IMR-90 (cell line): ENCODE data around the gene POU4F1. TPM values are rescaled to one million over a fixed set of nuclear protein-coding genes. Genes with fewer than 3 reads are reported as not detected.

Experiments
- ATAC-seq: fragments of 200-7000 bp; cut with Tn5 transposase; 2 replicates; pipeline ENCODE4 v1.9.1; 2020; ENCODE audit warnings: low read depth, mild to moderate bottlenecking, moderate library complexity
- BruUV-seq: library from RNA; stranded (reverse); fragments of 400-500 nt; replicated peaks from 2 replicates; lab custom pipeline; 2021; lab: Mats Ljungman, UMichigan
- CTCF ChIA-PET: fragments of 300-600 bp; formaldehyde crosslinking; extraction: SDS; loops from one replicate; lab custom pipeline; 2021; ENCODE audit warnings: antibody characterized with exemption; lab: Yijun Ruan, JAX
- POLR2A ChIA-PET: fragments of 300-600 bp; sonication (Branson Sonifier 250); formaldehyde crosslinking; loops from one replicate; lab custom pipeline; 2022; ENCODE audit warnings: antibody characterized with exemption; ENCODE audit not compliant: unreplicated experiment; lab: Charles Lee
- DNase-seq: peaks from one replicate; pipeline ENCODE4 v3.0.0; 2013
- H2AFZ ChIP-seq: replicated peaks from 2 replicates; pipeline ENCODE3; 2013; ENCODE audit warnings: low read length, mild to moderate bottlenecking; ENCODE audit not compliant: poor library complexity
- H2AK5ac ChIP-seq: 2 replicates; pipeline ENCODE4 v1.6.1; 2013; ENCODE audit warnings: low read depth, low read length, inconsistent platforms
- H2AK9ac ChIP-seq: replicated peaks from 2 replicates; pipeline ENCODE3; 2013; ENCODE audit warnings: mild to moderate bottlenecking, low read depth, low read length, moderate library complexity; ENCODE audit not compliant: poor library complexity
- H2BK120ac ChIP-seq: 2 replicates; pipeline ENCODE4 v1.6.1; 2013; ENCODE audit warnings: low read depth, low read length, inconsistent platforms
- H2BK15ac ChIP-seq: 3 replicates; pipeline ENCODE4 v1.6.1; 2013; ENCODE audit warnings: low read depth, low read length, inconsistent platforms
- H2BK20ac ChIP-seq: 2 replicates; pipeline ENCODE4 v1.6.1; 2013; ENCODE audit warnings: low read depth, mild to moderate bottlenecking, inconsistent platforms, low read length, moderate library complexity
- H2BK5ac ChIP-seq: 2 replicates; pipeline ENCODE4 v1.6.1; 2013; ENCODE audit warnings: mild to moderate bottlenecking, low read depth, low read length, inconsistent platforms; ENCODE audit not compliant: poor library complexity, severe bottlenecking
- H3K14ac ChIP-seq: replicated peaks from 2 replicates; pipeline ENCODE4 v1.6.1; 2013; ENCODE audit warnings: low read depth, low read length, inconsistent platforms
- H3K18ac ChIP-seq: 2 replicates; pipeline ENCODE4 v1.6.1; 2013; ENCODE audit warnings: low read depth, low read length, control low read depth
- H3K23ac ChIP-seq: 2 replicates; pipeline ENCODE4 v1.6.1; 2013; ENCODE audit warnings: low read depth, low read length, inconsistent platforms
- H3K27ac ChIP-seq: 2 replicates; pipeline ENCODE4 v1.5.1; 2013; ENCODE audit warnings: mild to moderate bottlenecking, control low read depth, low read length; ENCODE audit not compliant: insufficient read depth
- H3K27me3 ChIP-seq: 2 replicates; pipeline ENCODE4 v1.6.1; 2013; ENCODE audit warnings: low read length; ENCODE audit not compliant: control insufficient read depth, insufficient read depth
- H3K36me3 ChIP-seq: 2 replicates; pipeline ENCODE4 v1.6.1; 2013; ENCODE audit warnings: low read length, mixed read lengths; ENCODE audit not compliant: control insufficient read depth, insufficient read depth
- H3K4ac ChIP-seq: 2 replicates; pipeline ENCODE4 v1.6.1; 2013; ENCODE audit warnings: low read depth, low read length, inconsistent platforms
- H3K4me1 ChIP-seq: 2 replicates; pipeline ENCODE4 v1.6.1; 2013; ENCODE audit warnings: low read length, mixed read lengths; ENCODE audit not compliant: control insufficient read depth, insufficient read depth
- H3K4me2 ChIP-seq: 2 replicates; pipeline ENCODE4 v1.6.1; 2013; ENCODE audit warnings: low read depth, mild to moderate bottlenecking, control low read depth, low read length, moderate library complexity
- H3K4me3 ChIP-seq: 2 replicates; pipeline ENCODE4 v1.5.1; 2013; ENCODE audit warnings: low read depth, mild to moderate bottlenecking, control low read depth, low read length, moderate library complexity; ENCODE audit not compliant: insufficient read depth
- H3K56ac ChIP-seq: 2 replicates; pipeline ENCODE4 v1.6.1; 2013; ENCODE audit warnings: low read length, inconsistent platforms; ENCODE audit not compliant: insufficient read depth; ENCODE audit errors: extremely low read depth
- H3K79me1 ChIP-seq, 2 experiments: 2 replicates each; pipeline ENCODE4 v1.6.1; 2013; ENCODE audit warnings: low read length in 2 of 2, inconsistent platforms in 1 of 2, low read depth in 1 of 2
- H3K9ac ChIP-seq: 2 replicates; pipeline ENCODE4 v1.6.1; 2013; ENCODE audit warnings: low read depth, low read length, control low read depth
- H3K9me1 ChIP-seq: 2 replicates; pipeline ENCODE4 v1.6.1; 2013; ENCODE audit warnings: low read length, inconsistent platforms; ENCODE audit not compliant: insufficient read depth
- H3K9me3 ChIP-seq: 2 replicates; pipeline ENCODE4 v1.6.1; 2013; ENCODE audit warnings: low read length; ENCODE audit not compliant: control insufficient read depth, insufficient read depth
- H4K20me1 ChIP-seq: 2 replicates; pipeline ENCODE4 v1.6.1; 2013; ENCODE audit warnings: low read length, inconsistent platforms; ENCODE audit not compliant: insufficient read depth
- H4K5ac ChIP-seq: 2 replicates; pipeline ENCODE4 v1.6.1; 2013; ENCODE audit warnings: mild to moderate bottlenecking, low read depth, low read length, control low read depth
- H4K8ac ChIP-seq, 2 experiments: 2 replicates each; pipeline ENCODE4 v1.6.1; 2013; ENCODE audit warnings: low read depth in 2 of 2, low read length in 2 of 2, control low read depth in 1 of 2, inconsistent platforms in 1 of 2
- H4K91ac ChIP-seq: 2 replicates; pipeline ENCODE4 v1.6.1; 2013; ENCODE audit warnings: low read depth, low read length, inconsistent platforms; ENCODE audit not compliant: insufficient read depth
- BHLHE40 ChIP-seq: fragments of 150-350 bp; IDR thresholded peaks from 2 replicates; pipeline ENCODE4 v1.6.1; 2016; ENCODE audit warnings: mild to moderate bottlenecking, low read depth, low read length
- CEBPB ChIP-seq: IDR thresholded peaks from 2 replicates; pipeline ENCODE4 v1.6.1; 2012; ENCODE audit warnings: low read depth, low read length, improper control_type of control experiment
- CHD1 ChIP-seq: IDR thresholded peaks from 2 replicates; pipeline ENCODE4 v1.6.1; 2012; ENCODE audit warnings: low read depth, low read length, improper control_type of control experiment
- FOS ChIP-seq: fragments of 150-350 bp; IDR thresholded peaks from 2 replicates; pipeline ENCODE4 v1.6.1; 2016; ENCODE audit warnings: low read depth, low read length
- MAFK ChIP-seq: IDR thresholded peaks from 2 replicates; pipeline ENCODE4 v1.6.1; 2012; ENCODE audit warnings: low read depth, low read length, improper control_type of control experiment
- MAZ ChIP-seq: IDR thresholded peaks from 2 replicates; pipeline ENCODE4 v1.6.1; 2012; ENCODE audit warnings: low read depth, mild to moderate bottlenecking, low read length, improper control_type of control experiment, moderate library complexity, borderline replicate concordance
- MXI1 ChIP-seq: IDR thresholded peaks from 2 replicates; pipeline ENCODE4 v1.6.1; 2012; ENCODE audit warnings: low read depth, mild to moderate bottlenecking, low read length, moderate library complexity, borderline replicate concordance
- NFE2L2 ChIP-seq: fragments of 150-350 bp; IDR thresholded peaks from 2 replicates; pipeline ENCODE4 v1.6.1; 2016; ENCODE audit warnings: low read depth, mild to moderate bottlenecking, low read length
- POLR2A ChIP-seq: IDR thresholded peaks from 2 replicates; pipeline ENCODE4 v1.6.1; 2012; ENCODE audit warnings: mild to moderate bottlenecking, low read depth, low read length
- RAD21 ChIP-seq: IDR thresholded peaks from 2 replicates; pipeline ENCODE4 v1.6.1; 2012; ENCODE audit warnings: low read length, improper control_type of control experiment
- RCOR1 ChIP-seq: IDR thresholded peaks from 2 replicates; pipeline ENCODE4 v1.6.1; 2012; ENCODE audit warnings: mild to moderate bottlenecking, low read length, improper control_type of control experiment; ENCODE audit not compliant: insufficient replicate concordance
- RFX5 ChIP-seq: IDR thresholded peaks from 2 replicates; pipeline ENCODE4 v1.8.0; 2012; ENCODE audit warnings: low read depth, mild to moderate bottlenecking, low read length, moderate library complexity
- SMC3 ChIP-seq: fragments of 150-350 bp; IDR thresholded peaks from 2 replicates; pipeline ENCODE4 v1.6.1; 2016; ENCODE audit warnings: low read depth, mild to moderate bottlenecking, antibody characterized with exemption, low read length, moderate library complexity
- WGBS, 2 experiments: methylation state at CpG; one replicate each; pipeline versions ENCODE4 v1.1.5 to v1.1.7; 2013; ENCODE audit warnings: missing lambda C conversion rate in 2 of 2; ENCODE audit not compliant: insufficient read length in 1 of 2; ENCODE audit errors: extremely low coverage in 2 of 2; 5-methylcytosine and 5-hydroxymethylcytosine counted together
- dilution Hi-C: fragments of 300-500 bp; cut with HindIII; formaldehyde crosslinking; loops from one replicate; pipeline ENCODE4 v1.14.3; 2018; ENCODE audit warnings: low sequenced_read_pairs; ENCODE audit not compliant: unreplicated experiment
- in situ Hi-C: fragments of 300-500 bp; cut with MboI; formaldehyde crosslinking; loops from 3 replicates; pipeline ENCODE4 v1.14.3; 2019; ENCODE audit warnings: low sequenced_read_pairs, inconsistent platforms, mixed read lengths
- intact Hi-C: fragments of 100-400 bp; cut with micrococcal nuclease; formaldehyde crosslinking; loops from 2 replicates; pipeline ENCODE4 v1.10.0; 2022
- polyA plus RNA-seq, 3 experiments: library from polyadenylated mRNA; depleted of rRNA; stranded (reverse); fragments of >200 nt; gene quantifications; 2 replicates each; pipeline ENCODE4 v1.2.3, GENCODE V29; 2012; ENCODE audit warnings: low replicate concordance in 1 of 3
- total RNA-seq: library from RNA; depleted of rRNA; stranded (reverse); fragments of >200 nt; gene quantifications from 2 replicates; pipeline ENCODE4 v1.2.3, GENCODE V29; 2012
- TF ChIP-seq, protein P1 (sequence below): conservative IDR thresholded peaks from 2 replicates; pipeline ENCODE4 v1.5.1; 2012; ENCODE audit warnings: mild to moderate bottlenecking, low read depth, low read length, improper control_type of control experiment
- TF ChIP-seq, protein P2 (sequence below): fragments of 150-350 bp; IDR thresholded peaks from 2 replicates; pipeline ENCODE4 v1.6.1; 2016; ENCODE audit warnings: low read depth, mild to moderate bottlenecking, low read length, moderate library complexity, borderline replicate concordance
- TF ChIP-seq, protein P3 (sequence below): fragments of 150-350 bp; IDR thresholded peaks from 2 replicates; pipeline ENCODE4 v1.6.1; 2017; ENCODE audit warnings: mild to moderate bottlenecking, antibody characterized with exemption, low read length, low read depth

Gene POU4F1
- total and polyA plus RNA-seq, 2 of the 4 experiments (the other 2 are of a cell fraction), result 0.02 TPM; not detected in 1

DNA sequence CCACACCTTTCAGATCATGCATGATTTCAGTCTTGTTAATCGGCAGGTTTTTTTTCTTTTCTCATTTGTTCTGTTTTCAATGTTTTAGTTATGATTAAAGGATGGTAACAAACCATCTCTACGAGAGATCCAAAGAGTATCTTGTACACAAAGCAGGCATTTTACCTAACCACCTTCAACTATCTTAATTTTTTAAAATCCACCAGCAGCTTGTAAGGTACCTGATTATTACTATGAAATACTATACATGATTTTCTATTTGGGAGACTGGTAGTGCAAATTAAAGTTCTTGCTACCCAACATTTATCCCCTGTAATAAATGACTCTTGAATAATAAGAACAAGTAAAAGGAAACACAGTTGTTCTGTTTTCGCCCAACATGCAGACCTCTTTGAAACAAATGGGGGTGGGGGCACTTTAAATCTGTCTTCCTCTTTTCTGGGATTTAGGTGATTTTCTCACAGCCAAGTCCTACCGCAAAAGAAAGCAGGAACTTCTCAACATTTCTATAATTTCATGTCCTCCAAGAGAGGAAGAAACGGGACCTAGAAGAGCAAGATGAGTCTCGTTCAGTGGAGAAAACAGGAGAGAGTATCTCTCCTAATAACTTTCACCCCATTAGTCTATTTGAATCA lies 3.6 kb downstream of the POU4F1 start:
- no peak overlapping the region for H3K4me3 ChIP-seq
- no peak overlapping the region for H2BK5ac ChIP-seq
- in situ Hi-C loops, result loop anchor here (25.0 kb wide), 1 partner anchor 462 kb away; no protein-coding TSS in a partner anchor
- no peak overlapping the region for H3K9ac ChIP-seq
- no peaks in the 10 kb centered on the region; the same call in 1 of the 2 replicates for H3K4me1 ChIP-seq
- DNase-seq, result no peak
- intact Hi-C loops, result no loop called here
- H2BK120ac ChIP-seq, result no peak overlapping the region
- no peak overlapping the region for H3K4ac ChIP-seq
- H4K91ac ChIP-seq, result no peak overlapping the region
- H4K20me1 ChIP-seq, result peaks cover 3% of the 10 kb centered on the region; the same call in 1 of the 2 replicates
- no peaks in the 10 kb centered on the region for H3K36me3 ChIP-seq
- no CpG with 5 or more reads among the region's 6 CpGs for WGBS, 2 experiments
- ChIA-PET CTCF (interaction anchor here (0.5 kb wide), 1 partner anchor 972 kb away, joined by 3 read pairs; no protein-coding TSS in a partner anchor), POLR2A (no interaction called here)
- no peak overlapping the region for H2AK5ac ChIP-seq
- ATAC-seq, result no peak
- no peak overlapping the region for H3K27ac ChIP-seq
- H3K9me3 ChIP-seq, result peaks cover 9% of the 10 kb centered on the region; the same call in 1 of the 2 replicates
- H2AK9ac ChIP-seq, result no peak overlapping the region
- no peak overlapping the region for H2AFZ ChIP-seq
- no peak overlapping the region for H4K8ac ChIP-seq
- no peak overlapping the region for H3K4me2 ChIP-seq
- no peak overlapping the region for H3K18ac ChIP-seq
- no peaks in the 10 kb centered on the region for H3K9me1 ChIP-seq
- H3K79me1 ChIP-seq, result no peaks in the 10 kb centered on the region
- no peak overlapping the region for H4K5ac ChIP-seq
- H2BK15ac ChIP-seq, result no peak overlapping the region
- no peak overlapping the region for H3K56ac ChIP-seq
- no TSS peak for BruUV-seq
- TF ChIP-seq BHLHE40 (no peak), MAZ (no peak), RCOR1 (no peak), NFE2L2 (no peak), POLR2A (no peak), FOS (no peak), CEBPB (no peak), MAFK (no peak), RAD21 (no peak), RFX5 (no peak), MXI1 (no peak), CHD1 (no peak), SMC3 (no peak)
- TF ChIP-seq, protein P1, sequence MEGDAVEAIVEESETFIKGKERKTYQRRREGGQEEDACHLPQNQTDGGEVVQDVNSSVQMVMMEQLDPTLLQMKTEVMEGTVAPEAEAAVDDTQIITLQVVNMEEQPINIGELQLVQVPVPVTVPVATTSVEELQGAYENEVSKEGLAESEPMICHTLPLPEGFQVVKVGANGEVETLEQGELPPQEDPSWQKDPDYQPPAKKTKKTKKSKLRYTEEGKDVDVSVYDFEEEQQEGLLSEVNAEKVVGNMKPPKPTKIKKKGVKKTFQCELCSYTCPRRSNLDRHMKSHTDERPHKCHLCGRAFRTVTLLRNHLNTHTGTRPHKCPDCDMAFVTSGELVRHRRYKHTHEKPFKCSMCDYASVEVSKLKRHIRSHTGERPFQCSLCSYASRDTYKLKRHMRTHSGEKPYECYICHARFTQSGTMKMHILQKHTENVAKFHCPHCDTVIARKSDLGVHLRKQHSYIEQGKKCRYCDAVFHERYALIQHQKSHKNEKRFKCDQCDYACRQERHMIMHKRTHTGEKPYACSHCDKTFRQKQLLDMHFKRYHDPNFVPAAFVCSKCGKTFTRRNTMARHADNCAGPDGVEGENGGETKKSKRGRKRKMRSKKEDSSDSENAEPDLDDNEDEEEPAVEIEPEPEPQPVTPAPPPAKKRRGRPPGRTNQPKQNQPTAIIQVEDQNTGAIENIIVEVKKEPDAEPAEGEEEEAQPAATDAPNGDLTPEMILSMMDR, result no peak
- TF ChIP-seq, protein P2, sequence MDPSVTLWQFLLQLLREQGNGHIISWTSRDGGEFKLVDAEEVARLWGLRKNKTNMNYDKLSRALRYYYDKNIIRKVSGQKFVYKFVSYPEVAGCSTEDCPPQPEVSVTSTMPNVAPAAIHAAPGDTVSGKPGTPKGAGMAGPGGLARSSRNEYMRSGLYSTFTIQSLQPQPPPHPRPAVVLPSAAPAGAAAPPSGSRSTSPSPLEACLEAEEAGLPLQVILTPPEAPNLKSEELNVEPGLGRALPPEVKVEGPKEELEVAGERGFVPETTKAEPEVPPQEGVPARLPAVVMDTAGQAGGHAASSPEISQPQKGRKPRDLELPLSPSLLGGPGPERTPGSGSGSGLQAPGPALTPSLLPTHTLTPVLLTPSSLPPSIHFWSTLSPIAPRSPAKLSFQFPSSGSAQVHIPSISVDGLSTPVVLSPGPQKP, result no peak
- TF ChIP-seq, protein P3, sequence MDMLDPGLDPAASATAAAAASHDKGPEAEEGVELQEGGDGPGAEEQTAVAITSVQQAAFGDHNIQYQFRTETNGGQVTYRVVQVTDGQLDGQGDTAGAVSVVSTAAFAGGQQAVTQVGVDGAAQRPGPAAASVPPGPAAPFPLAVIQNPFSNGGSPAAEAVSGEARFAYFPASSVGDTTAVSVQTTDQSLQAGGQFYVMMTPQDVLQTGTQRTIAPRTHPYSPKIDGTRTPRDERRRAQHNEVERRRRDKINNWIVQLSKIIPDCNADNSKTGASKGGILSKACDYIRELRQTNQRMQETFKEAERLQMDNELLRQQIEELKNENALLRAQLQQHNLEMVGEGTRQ, result no peak
- no peak overlapping the region for H2BK20ac ChIP-seq
- H3K14ac ChIP-seq, result no peak overlapping the region
- H3K27me3 ChIP-seq, result peaks cover 87% of the 10 kb centered on the region
- dilution Hi-C loops, result no loop called here
- no peak overlapping the region for H3K23ac ChIP-seq
